NCI-H345 (cell line): Measurements from ENCODE around the gene CDK4.
A peak's percentile ranks its signal among the peaks of the same experiment; 100 is the strongest.

ENCODE experiments used
- DNase-seq: peaks from one replicate; lab custom pipeline; 2025; lab: John Stamatoyannopoulos, UW

CDK4 gene

DNA sequence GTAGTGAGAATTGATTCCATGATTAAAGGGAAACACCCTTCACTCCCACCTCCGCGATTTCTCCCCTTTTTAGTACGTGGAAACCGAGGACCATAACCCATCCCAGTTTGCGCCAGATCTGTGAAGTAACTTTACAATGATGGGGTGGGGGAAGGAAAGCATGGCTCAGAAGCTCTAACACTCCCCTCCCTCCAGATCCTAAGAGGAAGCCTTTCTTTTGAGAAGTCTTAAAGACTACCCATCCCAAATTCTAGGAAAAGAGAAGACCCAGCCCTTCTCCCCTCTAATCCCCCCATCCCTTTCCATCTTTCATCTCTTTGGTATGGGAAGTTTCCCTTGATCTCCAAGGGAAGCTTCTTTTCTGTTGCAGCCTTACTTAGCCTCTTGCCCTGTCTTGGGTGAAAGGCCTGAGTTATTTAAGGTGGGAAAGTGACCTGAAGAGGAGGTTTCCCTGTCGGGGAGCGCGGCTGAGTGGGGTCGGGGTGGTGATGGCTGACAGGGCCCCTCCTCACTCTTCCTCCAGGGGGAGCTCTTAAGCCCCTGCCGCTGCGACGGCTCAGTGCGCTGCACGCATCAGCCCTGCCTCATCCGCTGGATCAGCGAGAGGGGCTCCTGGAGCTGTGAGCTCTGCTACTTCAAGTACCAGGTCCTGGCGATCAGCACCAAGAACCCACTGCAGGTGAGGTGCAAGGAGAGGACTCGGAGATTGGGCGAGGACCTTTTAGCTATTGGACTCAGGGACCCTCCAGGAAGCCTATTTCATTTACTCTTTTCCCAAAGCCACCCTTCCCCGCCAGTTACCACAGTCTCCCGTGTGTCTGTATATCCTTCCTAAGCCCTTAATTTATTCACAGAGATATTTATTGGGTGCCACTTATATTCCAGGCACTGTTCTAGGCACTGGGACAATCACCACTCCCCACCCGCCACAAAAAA, 4.6 kb upstream of the CDK4 start:
- no peak for DNase-seq

DNA sequence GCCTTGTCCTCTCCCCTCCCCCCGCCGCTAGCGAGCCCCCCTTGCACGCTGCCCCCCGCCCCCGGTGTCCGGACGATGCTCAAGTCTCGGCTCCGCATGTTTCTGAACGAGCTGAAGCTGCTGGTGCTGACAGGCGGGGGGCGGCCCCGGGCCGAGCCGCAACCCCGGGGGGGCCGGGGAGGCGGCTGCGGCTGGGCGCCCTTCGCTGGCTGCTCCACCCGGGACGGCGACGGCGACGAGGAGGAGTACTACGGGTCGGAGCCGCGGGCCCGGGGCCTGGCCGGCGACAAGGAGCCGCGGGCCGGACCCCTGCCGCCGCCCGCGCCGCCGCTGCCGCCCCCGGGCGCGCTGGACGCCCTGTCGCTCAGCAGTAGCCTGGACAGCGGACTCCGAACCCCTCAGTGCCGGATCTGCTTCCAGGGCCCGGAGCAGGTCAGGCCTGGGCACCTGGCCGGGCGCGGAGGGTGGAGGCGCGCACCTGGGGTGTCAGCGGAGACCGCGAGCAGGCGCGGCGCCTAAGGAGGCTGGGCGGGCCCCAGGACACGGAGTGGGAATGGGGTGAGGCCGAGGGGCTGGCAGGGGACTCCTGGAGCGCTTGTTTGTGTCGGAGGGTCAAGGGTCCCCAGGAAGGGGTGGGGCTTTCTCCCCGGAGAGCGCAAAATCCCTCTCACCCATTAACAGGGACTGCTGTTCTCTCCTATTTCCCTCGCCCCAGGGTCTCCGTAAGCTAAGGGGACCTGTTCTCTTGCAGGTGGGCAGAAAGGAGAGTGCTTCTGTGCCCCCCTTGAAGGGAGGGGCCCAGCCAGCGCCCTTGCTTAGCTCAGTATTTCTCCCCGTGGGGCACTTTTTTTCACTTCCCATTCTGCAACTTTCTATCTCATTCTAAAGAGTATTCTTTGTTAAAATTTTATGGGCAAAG, 3.6 kb upstream of the CDK4 start:
- DNase-seq: no peak

DNA sequence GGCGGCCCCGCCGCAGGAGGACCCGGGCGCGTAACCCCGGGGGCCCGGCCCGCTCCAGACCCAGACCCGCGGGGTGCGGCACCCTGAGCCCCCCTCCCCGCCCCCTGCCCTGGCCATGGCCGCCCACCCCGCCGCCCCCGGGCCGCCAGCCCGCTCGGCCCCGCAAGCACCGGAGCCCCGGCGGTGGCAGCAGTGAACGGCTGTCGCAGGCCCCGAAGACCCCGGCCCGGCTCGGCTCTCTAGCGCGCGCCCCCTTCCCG, 3.0 kb upstream of the CDK4 start:
- DNase-seq: no peak

DNA sequence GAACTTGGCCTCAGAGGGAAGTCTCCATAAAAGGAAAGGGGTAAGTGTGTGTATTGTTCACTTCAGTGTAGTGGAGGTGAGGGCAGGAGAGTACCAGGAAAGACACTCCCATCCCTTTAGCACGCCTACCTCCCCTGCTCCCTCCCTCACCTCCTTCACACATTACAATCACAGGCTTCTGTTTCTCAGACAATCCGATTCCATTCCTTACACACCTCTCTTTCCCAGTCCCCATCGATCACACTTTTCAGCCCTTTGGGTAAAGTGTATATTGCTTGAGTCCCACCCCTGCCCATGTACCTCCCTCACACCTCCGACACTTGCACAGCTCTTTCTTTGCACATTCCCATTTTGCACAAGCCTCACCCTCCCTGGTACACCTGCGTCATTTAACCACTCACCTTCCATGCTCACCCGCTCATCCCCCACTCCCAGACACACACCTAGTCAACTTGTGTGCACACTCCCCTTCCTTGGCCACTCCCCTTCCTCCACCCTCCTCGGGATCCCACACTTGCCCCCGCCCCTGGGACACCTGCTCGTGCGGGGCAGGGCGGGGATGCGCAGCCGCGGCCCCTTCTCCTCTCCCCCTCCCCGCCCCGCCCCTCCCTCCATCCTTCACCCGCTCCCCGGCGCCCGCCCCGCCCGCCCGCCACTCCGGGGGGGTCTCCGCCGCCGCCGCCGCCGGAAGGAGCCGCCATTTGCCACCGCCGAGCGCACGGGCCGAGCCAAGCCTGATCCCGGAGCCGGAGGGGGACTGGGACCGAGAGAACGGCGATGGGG, 2.5 kb upstream of the CDK4 start, which contains the start of gene MARCHF9:
MARCHF9 (plus strand) TSS at position 693 of the 783 bp plus-strand sequence. CDS start 426 bp downstream, outside the sequence.
- peak; percentile 91 for DNase-seq

DNA sequence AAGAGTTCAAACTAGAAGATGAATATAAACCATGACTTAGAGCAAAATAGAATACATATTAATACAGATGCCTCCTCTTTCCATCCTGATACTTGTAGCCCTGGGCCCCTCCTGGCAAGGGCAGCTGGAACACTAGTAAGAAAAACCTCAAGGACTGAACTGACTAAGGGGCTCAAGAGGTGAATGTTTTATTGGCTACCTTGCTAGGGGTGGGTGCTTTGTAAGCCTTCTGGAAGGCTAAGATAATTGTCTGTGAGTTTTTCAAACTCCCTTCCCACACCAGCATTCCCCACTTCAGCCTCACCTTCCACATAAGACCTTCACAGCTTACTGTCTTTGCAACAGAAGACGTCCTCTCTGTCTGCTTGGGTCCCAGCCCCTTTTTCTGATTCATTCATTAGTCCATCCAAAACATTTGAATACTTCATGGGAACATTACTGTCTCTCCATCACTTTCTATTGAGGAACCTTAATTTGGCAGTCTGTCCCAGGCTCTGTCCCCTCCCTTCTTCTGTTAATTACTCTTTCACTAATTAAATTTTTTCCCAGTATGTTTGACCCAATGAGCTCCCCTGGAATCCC, 1.7 kb upstream of the CDK4 start:
- no peak for DNase-seq

DNA sequence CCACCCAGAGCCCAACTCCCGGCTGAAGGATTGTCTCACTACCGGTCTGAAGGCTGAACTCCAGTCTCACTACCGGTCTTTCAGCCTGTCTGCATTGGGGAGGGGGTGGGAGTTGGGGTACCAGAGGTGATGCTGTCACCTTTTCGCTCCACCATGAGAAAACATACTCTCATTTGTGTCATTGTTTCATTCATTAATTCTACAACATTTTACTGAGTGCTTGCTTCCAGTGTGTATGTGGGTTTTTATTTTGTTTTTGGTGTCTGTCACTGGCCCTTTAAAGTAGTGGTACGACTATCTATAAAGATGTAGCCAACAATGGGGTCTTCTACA, 524 bp upstream of the CDK4 start:
- DNase-seq: no peak

DNA sequence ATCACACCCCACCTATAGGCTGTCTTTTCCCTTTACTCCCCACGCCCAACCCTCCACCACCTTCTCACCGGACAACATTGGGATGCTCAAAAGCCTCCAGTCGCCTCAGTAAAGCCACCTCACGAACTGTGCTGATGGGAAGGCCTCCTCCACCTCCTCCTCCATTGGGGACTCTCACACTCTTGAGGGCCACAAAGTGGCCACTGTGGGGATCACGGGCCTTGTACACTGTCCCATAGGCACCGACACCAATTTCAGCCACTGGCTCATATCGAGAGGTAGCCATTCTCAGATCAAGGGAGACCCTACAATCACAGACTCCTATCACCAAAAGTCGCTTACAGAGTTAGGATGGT, 700 bp downstream of the CDK4 start:
- no peak for DNase-seq

DNA sequence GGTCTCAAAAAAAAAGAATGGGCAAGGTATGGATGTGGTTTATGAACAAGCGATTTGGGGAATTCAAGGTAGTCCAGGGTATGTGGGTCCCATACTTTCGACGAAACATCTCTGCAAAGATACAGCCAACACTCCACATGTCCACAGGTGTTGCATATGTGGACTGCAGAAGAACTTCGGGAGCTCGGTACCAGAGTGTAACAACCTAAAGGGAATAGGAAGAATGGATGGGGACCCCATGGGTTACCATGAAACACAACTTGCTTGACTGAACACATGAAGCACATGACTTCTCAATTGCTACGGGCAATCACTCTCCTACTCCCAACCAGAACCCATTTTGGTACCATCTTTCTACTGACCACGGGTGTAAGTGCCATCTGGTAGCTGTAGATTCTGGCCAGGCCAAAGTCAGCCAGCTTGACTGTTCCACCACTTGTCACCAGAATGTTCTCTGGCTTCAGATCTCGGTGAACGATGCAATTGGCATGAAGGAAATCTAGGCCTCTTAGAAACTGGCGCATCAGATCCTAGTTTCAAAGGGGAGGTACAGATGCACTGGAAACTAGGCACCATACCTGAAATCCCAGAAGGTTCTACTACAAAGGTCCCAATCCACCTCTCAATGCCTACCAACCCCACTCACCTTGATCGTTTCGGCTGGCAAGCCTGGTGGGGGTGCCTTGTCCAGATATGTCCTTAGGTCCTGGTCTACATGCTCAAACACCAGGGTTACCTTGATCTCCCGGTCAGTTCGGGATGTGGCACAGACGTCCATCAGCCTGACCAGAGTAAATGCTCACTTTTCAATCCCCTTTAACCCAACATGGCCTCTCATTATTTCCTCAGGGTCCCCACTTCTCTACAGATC, 1.3 kb downstream of the CDK4 start:
- no peak for DNase-seq

DNA sequence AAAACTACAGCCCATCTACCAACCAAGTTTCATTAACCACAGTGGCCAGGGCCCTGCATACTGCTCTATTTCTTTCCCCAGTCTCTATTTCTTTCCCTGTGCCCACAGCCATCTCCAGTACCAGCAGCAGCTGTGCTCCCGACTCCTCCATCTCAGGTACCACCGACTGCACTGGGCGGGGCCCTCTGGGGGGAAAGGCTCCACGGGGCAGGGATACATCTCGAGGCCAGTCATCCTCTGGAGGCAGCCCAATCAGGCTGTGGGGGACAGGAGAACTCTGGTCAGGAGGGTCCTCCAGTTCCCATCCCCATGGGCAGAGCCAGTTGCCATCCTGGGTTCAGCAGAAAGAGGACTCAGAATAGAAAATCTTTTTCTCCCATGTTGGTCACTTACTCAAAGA, 3.0 kb downstream of the CDK4 start:
- DNase-seq: no peak

DNA sequence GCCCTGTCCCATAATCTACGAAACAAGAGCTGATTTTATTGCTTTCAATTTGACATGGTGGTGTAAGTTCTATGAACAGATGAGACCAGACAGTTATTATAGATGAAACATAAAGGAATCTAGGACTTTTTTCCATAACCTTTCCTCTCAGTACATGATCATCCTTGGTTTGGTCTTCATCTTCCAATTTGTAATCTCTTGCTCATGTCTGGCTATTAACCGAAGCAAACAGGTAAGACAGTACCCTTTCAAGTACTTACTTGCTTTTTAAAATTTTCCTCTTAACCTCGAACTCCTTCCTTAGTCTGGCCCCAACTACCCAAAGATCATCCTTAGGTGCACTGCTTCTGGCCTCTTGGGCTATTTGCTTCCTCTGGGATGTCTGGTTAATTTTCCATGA, 6.1 kb downstream of the CDK4 start:
- DNase-seq: no peak

DNA sequence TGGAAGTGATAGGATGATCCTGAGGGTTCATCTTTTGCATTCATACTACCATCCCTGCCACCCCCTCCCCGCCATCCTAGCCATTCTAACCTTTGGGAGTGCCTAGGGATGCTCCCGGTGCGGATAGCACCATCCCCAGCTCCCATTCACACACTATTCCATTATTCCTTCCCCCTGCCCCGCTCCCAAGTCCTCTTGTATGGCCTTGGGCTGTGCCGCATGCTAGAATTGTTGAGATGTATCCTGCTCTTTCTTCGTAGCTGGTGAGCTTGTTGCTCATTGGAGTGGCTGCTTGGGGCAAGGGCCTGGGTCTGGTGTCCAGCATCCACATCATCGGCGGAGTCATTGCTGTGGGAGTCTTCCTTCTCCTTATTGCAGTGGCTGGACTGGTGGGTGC, 6.6 kb downstream of the CDK4 start:
- DNase-seq: no peak

DNA sequence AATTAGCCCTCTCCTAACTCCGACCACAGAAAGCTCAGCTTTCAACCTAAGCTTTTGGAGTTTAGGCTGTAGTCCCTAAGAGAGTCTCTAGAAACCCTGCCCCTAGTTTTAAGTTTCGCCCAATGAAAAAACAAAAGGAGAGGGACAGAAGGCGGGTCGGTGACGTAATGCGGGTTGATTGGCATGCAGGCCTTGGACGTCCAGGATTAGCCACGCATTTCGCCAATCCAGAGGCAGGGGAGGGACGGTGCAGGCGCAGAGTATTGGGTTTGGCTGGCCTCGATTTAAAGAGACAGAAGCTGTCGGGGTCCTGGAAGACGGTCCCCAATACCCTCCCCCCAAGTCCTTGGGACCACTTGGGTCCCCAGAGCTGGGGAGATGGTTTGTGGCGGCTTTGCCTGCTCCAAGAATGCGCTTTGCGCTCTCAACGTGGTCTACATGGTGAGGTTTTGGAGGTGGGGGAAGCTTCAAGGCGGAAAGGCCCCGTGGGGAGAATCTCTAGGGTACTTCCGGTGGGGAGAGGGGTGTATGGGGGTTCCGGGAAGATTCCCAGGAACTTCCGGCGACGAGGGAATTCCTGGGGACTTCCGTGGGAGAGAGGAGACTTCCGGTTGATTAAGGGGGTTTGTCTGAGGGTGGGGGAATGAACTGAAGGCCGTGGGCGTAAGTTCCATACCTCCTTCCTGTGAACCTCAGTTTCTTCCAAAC, 7.2 kb downstream of the CDK4 start, which contains the start of gene TSPAN31:
TSPAN31 (plus strand) TSS at position 263 of the 708 bp plus-strand sequence; CDS start at position 379, 116 bp downstream.
- peak; percentile 96 for DNase-seq

DNA sequence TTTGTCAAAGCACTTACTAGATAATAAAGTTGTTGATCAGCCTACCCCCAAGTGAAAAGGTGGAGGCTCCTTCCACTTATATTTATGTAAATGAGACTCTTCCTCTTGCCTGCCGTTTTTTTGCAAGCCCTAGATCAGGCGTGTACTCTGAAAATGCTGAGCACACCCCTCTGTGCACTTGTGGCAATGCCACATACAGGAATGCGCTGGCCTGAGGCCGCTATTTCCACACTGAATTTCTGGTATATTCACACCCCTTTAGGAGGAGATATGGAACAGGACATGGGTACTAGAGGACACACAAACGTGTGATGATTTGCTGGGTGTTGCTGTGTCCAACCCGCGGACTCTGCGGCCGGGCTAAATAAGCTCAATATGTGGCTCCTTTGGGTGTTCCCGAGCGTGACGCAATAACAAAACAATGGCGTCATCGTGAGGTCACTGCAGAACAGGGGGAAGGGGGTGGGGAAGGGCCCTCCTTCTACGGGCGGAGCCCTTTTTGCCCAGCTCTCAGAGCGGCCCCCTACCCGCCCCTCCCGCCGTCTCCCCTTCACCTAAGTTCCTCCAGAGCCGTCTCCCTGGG, 7.8 kb downstream of the CDK4 start:
- DNase-seq: peak; percentile 92

DNA sequence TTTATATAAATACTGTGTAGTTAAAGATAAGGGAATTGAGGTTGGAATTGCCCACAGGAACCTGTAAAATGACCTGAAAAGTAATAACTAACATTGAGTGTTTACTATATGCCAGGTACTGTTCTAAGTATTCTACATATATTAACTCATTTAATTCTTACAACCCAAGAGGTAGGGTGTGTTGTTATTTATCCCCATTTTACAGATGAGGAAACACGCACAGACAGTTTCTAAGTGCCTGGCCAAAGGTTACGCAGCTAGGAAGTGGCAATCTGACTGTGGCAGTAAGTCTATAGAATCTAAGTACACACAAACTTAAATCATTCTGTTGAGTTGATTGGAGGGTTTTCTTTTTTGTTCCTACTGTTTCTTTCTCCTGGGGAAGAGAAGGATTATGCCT, 8.3 kb downstream of the CDK4 start:
- no peak for DNase-seq

DNA sequence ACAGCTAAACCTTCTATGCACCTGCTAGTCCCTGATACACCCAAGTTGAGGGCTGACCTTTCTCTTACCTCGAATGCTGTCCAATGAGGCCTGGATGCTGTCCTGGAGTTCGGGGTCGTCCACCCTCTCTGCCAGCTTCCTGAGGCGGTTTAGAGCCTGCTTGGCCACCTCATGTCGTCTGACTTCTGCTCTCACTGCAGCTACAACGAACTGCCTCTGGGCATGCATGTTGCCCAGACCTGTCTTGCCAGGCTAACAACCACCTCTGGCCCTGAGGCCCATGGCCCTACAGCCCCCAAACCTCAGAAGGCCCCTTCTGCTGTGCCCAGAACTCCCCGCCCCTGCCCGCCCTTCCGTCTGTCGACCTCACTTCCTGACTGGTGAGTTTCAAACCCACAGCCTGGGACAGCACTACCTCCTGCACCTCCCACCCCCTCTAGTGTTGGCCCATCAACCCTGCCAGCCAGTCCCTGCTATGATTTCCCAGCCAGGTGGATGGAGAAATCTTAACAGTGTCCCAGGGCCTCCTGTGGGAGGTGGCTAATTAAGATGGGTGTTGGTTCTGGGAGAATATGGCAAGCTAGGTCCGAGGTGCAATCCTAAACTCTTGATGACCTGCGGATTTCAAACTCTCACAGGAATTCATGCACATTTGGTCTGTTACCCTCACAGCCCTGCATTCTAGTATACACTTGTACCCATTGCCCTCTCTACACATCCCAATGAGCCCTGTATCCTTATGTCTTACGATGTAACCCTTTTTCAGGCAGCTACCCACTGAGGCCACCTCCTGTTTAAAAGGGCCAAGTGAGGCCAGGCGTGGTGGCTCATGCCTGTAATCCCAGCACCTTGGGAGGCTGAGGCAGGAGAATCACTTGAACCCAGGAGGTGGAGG, 10.0 kb downstream of the CDK4 start:
- no peak for DNase-seq

DNA sequence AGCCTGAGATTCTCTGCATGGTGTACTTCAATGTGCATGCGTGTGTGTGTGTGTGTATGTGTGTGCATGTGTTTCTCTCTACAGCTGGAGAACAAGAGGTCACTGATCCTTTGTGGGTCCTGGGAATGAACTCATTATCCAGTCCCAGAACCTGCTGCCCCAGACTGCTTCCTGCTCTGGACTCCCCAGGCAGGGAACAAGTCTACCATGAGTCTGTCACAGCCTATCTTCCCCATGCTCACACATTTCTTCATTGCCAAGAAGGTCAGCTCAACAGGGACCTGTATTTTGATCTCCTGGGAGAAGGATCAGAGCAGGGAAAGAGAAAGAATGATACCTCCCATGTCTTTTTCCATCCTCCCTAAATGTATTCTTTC, 10.7 kb downstream of the CDK4 start:
- no peak for DNase-seq

DNA sequence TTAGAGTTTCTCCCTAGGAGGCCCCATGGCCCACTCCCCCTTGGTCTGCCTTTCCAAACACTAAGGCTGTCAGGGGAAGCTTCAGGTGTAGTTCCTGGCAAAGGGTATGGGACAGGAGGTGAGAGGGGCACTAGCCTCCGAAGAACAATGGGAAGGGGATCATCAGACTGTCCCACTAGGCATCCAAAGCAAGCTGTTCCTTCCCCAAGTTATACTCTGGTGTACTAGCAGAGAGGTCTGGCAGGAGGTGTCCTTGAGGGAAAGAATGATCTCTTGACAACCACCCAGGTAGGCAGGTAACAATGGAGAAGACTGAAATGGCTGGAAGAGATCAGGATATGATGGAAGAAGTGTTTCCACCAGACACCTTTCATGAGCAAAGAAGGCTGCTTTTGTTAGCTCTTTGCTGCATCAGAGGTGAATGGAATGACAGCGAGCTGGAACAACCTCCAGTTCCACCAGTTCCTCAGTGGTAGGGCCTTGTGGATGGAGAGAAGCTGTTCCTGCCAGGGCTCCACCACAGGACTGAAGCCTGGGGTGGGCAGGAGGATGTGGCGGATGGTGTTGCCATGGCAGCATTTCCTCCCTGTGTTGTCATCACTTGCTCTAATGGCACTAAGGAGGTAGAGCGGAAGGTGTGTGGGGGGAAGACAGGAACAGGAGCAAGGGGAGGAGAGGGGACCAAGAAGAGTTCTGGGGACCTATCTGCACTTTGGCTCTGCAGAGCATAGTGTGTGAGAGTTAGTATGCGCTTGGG, 11.3 kb downstream of the CDK4 start:
- no peak for DNase-seq

DNA sequence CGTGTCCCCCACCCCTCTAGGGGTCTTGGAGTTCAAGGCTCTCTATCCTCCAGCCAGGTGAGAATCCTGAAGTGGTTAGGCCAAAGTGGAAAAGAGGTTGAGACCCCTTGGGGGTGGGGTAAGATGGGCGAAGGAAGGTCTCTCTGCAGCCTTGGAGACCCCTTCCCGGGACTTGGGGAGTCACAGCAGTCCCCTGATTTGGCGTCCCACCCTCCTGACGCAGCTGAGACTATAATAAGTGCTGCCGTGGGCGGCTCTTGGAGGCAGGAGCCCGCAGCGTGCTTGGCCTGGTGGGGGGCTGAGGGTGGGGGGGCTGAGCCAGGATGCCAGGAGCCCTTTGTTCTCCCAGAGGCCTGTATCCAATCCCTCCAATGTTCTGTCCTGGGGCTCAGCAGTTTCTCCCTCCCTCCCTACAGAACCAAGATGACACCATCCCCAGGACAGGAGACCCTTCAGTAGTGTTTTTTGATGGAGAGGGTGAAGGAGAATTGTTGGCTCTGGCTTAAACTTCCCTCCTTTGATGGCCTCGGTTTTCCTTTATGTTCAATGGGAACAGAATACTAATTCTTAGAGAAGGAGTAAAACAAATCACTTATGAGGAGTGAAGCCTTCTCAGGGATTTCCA, 12.1 kb downstream of the CDK4 start:
- no peak for DNase-seq
